HCT116 (cell line): Measurements from ENCODE around the gene SLC16A12. TPM values are rescaled to one million over a fixed set of nuclear protein-coding genes. Genes with fewer than 3 reads are reported as not detected.

ENCODE experiments used
- ATAC-seq: fragments of 200-7000 bp; cut with Tn5 transposase; 2 replicates; pipeline ENCODE4 v1.9.1; 2020; ENCODE audit warnings: mild to moderate bottlenecking, moderate library complexity
- BruUV-seq: library from RNA; stranded (reverse); fragments of 400-500 nt; replicated peaks from 2 replicates; lab custom pipeline; 2021; lab: Mats Ljungman, UMichigan
- CTCF ChIA-PET: fragments of 300-600 bp; sonication (Branson Sonifier 250); formaldehyde crosslinking; loops from one replicate; lab custom pipeline; 2021; ENCODE audit warnings: antibody characterized with exemption; lab: Charles Lee
- POLR2A ChIA-PET: fragments of 300-600, 350-600 bp; sonication (Branson Sonifier 250); formaldehyde crosslinking; loops from one replicate; lab custom pipeline; 2021; ENCODE audit warnings: antibody characterized with exemption; lab: Charles Lee
- RAD21 ChIA-PET, 2 experiments: fragments of 300-600 bp; sonication (Branson Sonifier 250); formaldehyde crosslinking; loops; one replicate each; lab custom pipeline; 2023; ENCODE audit warnings: low total read pairs in 2 of 2; ENCODE audit not compliant: uncharacterized antibody in 2 of 2, unreplicated experiment in 2 of 2, low non-redundant PET in 1 of 2; lab: Charles Lee
- DNase-seq: peaks from one replicate; pipeline ENCODE4 v3.0.0-alpha.2; 2010; ENCODE audit warnings: low read depth, low spot score
- H2AFZ ChIP-seq: fragments of 200-600 bp; shearing (Covaris generic), sonication (generic); 2 replicates; pipeline ENCODE4 v1.6.1; 2017; ENCODE audit warnings: low read depth, mixed run types, mixed read lengths, antibody characterized with exemption, low read length; ENCODE audit not compliant: poor library complexity, severe bottlenecking
- H3K27ac ChIP-seq: 2 replicates; pipeline ENCODE4 v1.5.1; 2012; ENCODE audit warnings: low read depth, low read length
- H3K27me3 ChIP-seq: fragments of 200-600 bp; sonication (generic); 2 replicates; pipeline ENCODE4 v1.6.1; 2016; ENCODE audit warnings: mixed run types, low read length, mixed read lengths; ENCODE audit not compliant: insufficient read depth
- H3K36me3 ChIP-seq, 2 experiments: fragments of 200-500 bp in 1 of 2; fragments of 200-600 bp in 1 of 2; sonication (Bioruptor generic) in 1 of 2; sonication (generic) in 1 of 2; 2 replicates each; pipeline versions ENCODE4 v1.5.1 to v1.6.1; 2014 to 2016; ENCODE audit warnings: low read length in 2 of 2, inconsistent platforms in 1 of 2, mixed read lengths in 1 of 2, mixed run types in 1 of 2; ENCODE audit not compliant: insufficient read depth in 2 of 2, control insufficient read depth in 1 of 2
- H3K4me1 ChIP-seq, 2 experiments: fragments of 200-600 bp in 1 of 2; sonication (generic) in 1 of 2; 2 replicates each; pipeline versions ENCODE4 v1.5.1 to v1.6.1; 2012 to 2017; ENCODE audit warnings: low read length in 2 of 2, inconsistent platforms in 1 of 2, mild to moderate bottlenecking in 1 of 2, mixed read lengths in 1 of 2, mixed run types in 1 of 2, moderate library complexity in 1 of 2; ENCODE audit not compliant: insufficient read depth in 2 of 2, control insufficient read depth in 1 of 2
- H3K4me2 ChIP-seq: fragments of 200-600 bp; sonication (generic); 2 replicates; pipeline ENCODE4 v1.6.1; 2017; ENCODE audit warnings: mixed run types, low read length, mixed read lengths
- H3K4me3 ChIP-seq, 2 experiments: fragments of 200-600 bp in 1 of 2; sonication (generic) in 1 of 2; replicated peaks in 1 of 2; 2 replicates each; pipeline ENCODE4 v1.5.1; 2011 to 2016; ENCODE audit warnings: low read length in 2 of 2, control low read depth in 1 of 2, low read depth in 1 of 2, mild to moderate bottlenecking in 1 of 2, mixed read lengths in 1 of 2, mixed run types in 1 of 2
- H3K79me2 ChIP-seq: fragments of 200-600 bp; sonication (generic); 2 replicates; pipeline ENCODE4 v1.6.1; 2017; ENCODE audit warnings: mild to moderate bottlenecking, mixed run types, low read length, moderate library complexity, mixed read lengths; ENCODE audit not compliant: insufficient read depth
- H3K9ac ChIP-seq: fragments of 200-600 bp; sonication (generic); 2 replicates; pipeline ENCODE4 v1.6.1; 2016; ENCODE audit warnings: low read length, mixed read lengths
- H3K9me2 ChIP-seq: fragments of 200-600 bp; sonication (generic), shearing (Covaris generic); 2 replicates; pipeline ENCODE4 v1.6.1; 2017; ENCODE audit warnings: mixed run types, mild to moderate bottlenecking, moderate library complexity; ENCODE audit not compliant: insufficient read depth
- H3K9me3 ChIP-seq, 2 experiments: fragments of 200-500 bp in 1 of 2; fragments of 200-600 bp in 1 of 2; sonication (Bioruptor generic) in 1 of 2; sonication (generic) in 1 of 2; 2 replicates each; pipeline ENCODE4 v1.6.1; 2014 to 2017; ENCODE audit warnings: low read length in 2 of 2, mixed read lengths in 2 of 2, inconsistent platforms in 1 of 2, low read depth in 1 of 2, mild to moderate bottlenecking in 1 of 2, mixed run types in 1 of 2, moderate library complexity in 1 of 2; ENCODE audit not compliant: control insufficient read depth in 1 of 2, insufficient read depth in 1 of 2
- H4K20me1 ChIP-seq: fragments of 200-600 bp; sonication (generic), shearing (Covaris generic); 2 replicates; pipeline ENCODE4 v1.6.1; 2017; ENCODE audit warnings: mixed run types, mild to moderate bottlenecking, moderate library complexity; ENCODE audit not compliant: insufficient read depth
- CBX3 ChIP-seq: IDR thresholded peaks from 2 replicates; pipeline ENCODE4 v1.6.1; 2012; ENCODE audit warnings: low read depth
- EZH2 ChIP-seq: fragments of 200-600 bp; sonication (generic); IDR thresholded peaks from 2 replicates; pipeline ENCODE4 v1.6.1; 2017; ENCODE audit warnings: antibody characterized with exemption, mixed run types
- POLR2A ChIP-seq: IDR thresholded peaks from 2 replicates; pipeline ENCODE4 v1.7.0; 2011; ENCODE audit warnings: borderline replicate concordance; ENCODE audit not compliant: insufficient read depth, insufficient read length; ENCODE audit errors: extremely low read depth
- ZNF274 ChIP-seq: fragments of 200-500 bp; sonication (Bioruptor generic); IDR thresholded peaks from 2 replicates; pipeline ENCODE4 v1.6.1; 2014; ENCODE audit warnings: mild to moderate bottlenecking, low read depth, low read length, inconsistent platforms
- intact Hi-C: fragments of 100-400 bp; cut with micrococcal nuclease; formaldehyde crosslinking; loops from 2 replicates; pipeline ENCODE4 v1.10.0; 2022
- total RNA-seq: library from RNA; stranded (reverse); gene quantifications from one replicate; pipeline ENCODE4 v1.2.1, GENCODE V29; 2021; ENCODE audit not compliant: unreplicated experiment
- TF ChIP-seq, protein P1 (sequence below): IDR thresholded peaks from 2 replicates; pipeline ENCODE4 v1.6.1; 2012

SLC16A12 gene
- total RNA-seq, 1 experiment from 2014 or later = not detected

DNA sequence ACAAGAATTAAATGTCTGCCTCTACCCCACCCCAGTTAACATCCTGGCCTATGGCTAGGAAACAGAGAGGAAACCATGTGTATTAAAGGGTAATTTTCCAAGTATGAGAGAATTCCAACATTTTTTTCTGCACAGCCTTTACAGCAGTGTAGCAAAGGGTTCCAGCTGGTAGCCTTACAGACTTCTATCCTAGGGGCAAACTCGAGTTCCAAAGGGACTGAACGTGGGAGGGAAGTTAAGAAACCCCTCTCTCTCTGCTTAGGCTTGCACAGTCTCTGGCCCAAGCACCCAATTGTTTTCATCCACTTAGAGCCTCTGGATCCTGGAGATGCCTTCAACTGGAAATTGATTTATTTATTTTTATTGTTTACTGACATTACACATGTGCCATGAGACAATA, 60.3 kb downstream of the SLC16A12 start:
- POLR2A ChIA-PET = no interaction called here
- RAD21 ChIA-PET = no interaction called here
- ATAC-seq = no peak

DNA sequence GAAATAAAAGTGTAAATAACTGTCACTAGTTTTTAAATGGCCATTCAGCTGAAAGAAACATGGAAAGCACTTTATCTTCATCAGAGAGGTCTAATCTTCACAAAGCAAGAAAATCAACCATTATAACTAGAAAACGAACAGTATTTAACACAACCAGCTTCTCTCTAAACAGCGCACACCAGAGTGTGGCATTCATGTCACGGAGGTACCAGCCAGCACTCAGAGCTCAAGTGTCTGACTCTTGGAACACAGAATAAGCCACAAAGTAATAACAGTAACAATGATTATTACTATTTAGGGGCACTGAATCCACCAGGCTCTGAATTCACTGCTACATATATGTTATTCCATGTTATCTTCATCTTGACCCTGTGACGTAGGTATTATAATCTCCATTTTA, 60.9 kb downstream of the SLC16A12 start:
- RAD21 ChIA-PET = no interaction called here
- H3K27ac ChIP-seq = no peak overlapping the region
- no TSS peak for BruUV-seq
- POLR2A ChIA-PET = no interaction called here
- intact Hi-C loops = no loop called here
- H3K9me2 ChIP-seq = no peaks in the 10 kb centered on the region
- TF ChIP-seq, protein P1, sequence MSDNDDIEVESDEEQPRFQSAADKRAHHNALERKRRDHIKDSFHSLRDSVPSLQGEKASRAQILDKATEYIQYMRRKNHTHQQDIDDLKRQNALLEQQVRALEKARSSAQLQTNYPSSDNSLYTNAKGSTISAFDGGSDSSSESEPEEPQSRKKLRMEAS = no peak
- ATAC-seq = no peak
- no peaks in the 10 kb centered on the region for H3K9me3 ChIP-seq
- no peaks in the 10 kb centered on the region for H3K27me3 ChIP-seq
- H3K4me2 ChIP-seq = no peak overlapping the region
- no peaks in the 10 kb centered on the region for H4K20me1 ChIP-seq
- no peak overlapping the region for H3K9ac ChIP-seq
- CTCF ChIA-PET = no interaction called here
- H3K36me3 ChIP-seq = no peaks in the 10 kb centered on the region
- DNase-seq = no peak
- H3K4me1 ChIP-seq = peaks cover 2 to 6% of the 10 kb centered on the region in 2 experiments; a peak in 3 of 4 replicates
- H3K79me2 ChIP-seq = no peaks in the 10 kb centered on the region
- H3K4me3 ChIP-seq = no peak overlapping the region
- no peak overlapping the region for H2AFZ ChIP-seq

More for the DNA sequence above, 60.3 kb downstream of the SLC16A12 start:
- no TSS peak for BruUV-seq
- Histone ChIP-seq H3K36me3 (no peaks in the 10 kb centered on the region), H3K79me2 (no peaks in the 10 kb centered on the region), H3K4me3 (no peak overlapping the region), H3K9me3 (no peaks in the 10 kb centered on the region), H3K4me2 (no peak overlapping the region)
- CTCF ChIA-PET = no interaction called here
- TF ChIP-seq EZH2 (no peak), ZNF274 (no peak), POLR2A (no peak), CBX3 (no peak)
- TF ChIP-seq, protein P1 = no peak
- TF ChIP-seq, all 23 proteins: peak for 0
- H2AFZ ChIP-seq = no peak overlapping the region
- no peak overlapping the region for H3K27ac ChIP-seq
- no peak overlapping the region for H3K9ac ChIP-seq
- H4K20me1 ChIP-seq = no peaks in the 10 kb centered on the region
- DNase-seq = no peak
- H3K27me3 ChIP-seq = no peaks in the 10 kb centered on the region
- H3K9me2 ChIP-seq = no peaks in the 10 kb centered on the region
- H3K4me1 ChIP-seq = no peaks in the 10 kb centered on the region; a peak in 1 of 4 replicates
- intact Hi-C loops = no loop called here
